SK-N-MC (cell line): Measurements from ENCODE around the gene TCF7L1.

ENCODE experiments used
- EZH2 ChIP-seq: fragments of 200-600 bp; sonication (generic); IDR thresholded peaks from one replicate; pipeline ENCODE4 v1.6.1; 2017; ENCODE audit warnings: antibody characterized with exemption
- FOXP2 ChIP-seq: optimal IDR thresholded peaks from 2 replicates; pipeline ENCODE3; 2011; ENCODE audit warnings: mild to moderate bottlenecking, moderate library complexity; ENCODE audit not compliant: insufficient read depth; ENCODE audit errors: extremely low read length, control extremely low read depth
- POLR2AphosphoS5 ChIP-seq: IDR thresholded peaks from 2 replicates; pipeline ENCODE4 v1.6.1; 2012; ENCODE audit warnings: mild to moderate bottlenecking, low read depth, low read length, borderline replicate concordance

DNA sequence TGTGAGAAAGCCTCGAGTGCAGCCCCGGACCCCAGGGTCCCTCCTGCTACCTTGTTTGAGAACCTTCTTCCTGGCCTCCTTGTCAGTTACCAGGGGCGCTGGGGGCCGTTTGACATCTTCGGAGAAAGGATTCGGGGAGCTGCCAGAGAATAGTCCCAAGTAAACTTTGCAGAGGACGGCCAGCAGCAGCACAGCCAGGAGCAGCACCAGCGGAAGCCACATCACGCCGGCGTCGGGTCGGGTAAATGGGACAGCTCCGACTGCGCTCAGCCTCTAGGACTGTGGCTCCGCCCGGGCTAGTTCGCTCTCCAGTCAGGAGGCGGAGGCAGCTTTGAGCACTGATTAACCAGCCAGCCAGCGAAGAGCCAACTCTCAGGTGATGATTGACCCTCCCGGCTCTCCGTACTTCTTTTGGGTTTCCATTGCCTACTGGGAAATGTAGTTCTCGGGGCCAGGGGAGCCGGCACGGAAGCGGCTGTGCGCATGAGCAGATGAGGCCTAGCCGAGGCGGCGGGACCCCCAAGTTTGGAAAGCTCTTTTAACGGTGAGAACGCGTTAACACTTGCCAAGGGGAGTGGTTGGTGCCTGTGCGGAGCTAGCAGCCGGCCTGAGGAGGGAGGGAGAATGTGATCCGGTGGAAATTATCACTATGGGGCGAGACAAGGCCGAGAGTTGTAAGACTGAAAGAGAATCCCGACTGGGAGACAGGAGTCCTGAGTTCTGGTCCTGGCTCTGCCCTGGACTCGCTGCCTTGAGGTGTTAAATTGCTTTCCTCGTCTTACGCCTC is 221.3 kb downstream of the TCF7L1 start, which contains the start of the genes ELMOD3 and RETSAT:
- TF ChIP-seq POLR2AphosphoS5 = peak; percentile 97
- TF ChIP-seq EZH2 = no peak
- no peak for TF ChIP-seq FOXP2
